ENCODE measurements around the gene SLC4A5.

DNA sequence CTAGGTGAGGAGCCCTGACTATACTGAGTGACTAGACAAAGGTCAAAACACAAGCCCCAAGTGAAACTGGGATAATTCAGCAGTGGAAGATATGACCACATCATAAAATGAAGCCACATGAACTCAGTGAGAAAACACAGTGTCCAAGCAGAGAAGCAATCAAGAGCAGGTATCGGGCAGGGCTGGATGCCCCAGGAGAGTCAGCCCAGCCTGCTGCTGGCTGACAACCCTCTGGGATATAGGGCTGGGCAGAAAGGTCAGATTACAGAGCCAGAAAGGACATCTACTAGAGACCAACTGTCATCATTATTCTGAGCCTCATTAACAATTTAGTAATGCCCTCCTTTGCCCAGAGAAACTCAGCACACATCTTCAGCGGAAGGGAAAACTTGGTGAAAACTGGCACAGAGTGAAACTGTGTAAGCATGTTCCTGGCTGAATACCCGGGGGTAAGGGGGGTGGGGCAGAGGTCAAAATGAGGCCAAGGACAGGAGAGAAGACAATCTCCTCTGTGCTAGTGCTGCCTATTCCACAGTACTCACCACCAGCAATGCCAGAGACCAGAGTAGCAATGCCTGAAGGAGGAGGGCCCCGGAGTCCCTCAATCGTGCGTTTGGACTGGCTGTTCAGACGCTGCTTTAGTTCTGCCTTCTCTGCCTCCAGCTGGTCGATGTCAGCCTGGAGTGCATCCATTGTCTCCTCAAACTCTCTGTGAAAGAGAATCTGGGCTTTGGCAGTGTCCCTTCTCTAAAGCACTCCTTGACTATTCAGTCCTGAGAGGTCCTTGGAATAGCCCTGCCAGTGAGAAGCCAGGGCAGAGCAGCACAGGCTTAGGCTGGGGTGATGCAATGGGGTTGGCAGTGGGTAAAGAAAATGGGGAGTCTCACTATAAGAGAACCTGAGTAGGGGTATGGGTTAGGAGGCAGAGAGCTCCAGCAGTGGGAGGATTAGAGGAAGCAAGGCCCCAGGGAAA, 21.6 kb upstream of the SLC4A5 start:
- TF ChIP-seq, protein P1, sequence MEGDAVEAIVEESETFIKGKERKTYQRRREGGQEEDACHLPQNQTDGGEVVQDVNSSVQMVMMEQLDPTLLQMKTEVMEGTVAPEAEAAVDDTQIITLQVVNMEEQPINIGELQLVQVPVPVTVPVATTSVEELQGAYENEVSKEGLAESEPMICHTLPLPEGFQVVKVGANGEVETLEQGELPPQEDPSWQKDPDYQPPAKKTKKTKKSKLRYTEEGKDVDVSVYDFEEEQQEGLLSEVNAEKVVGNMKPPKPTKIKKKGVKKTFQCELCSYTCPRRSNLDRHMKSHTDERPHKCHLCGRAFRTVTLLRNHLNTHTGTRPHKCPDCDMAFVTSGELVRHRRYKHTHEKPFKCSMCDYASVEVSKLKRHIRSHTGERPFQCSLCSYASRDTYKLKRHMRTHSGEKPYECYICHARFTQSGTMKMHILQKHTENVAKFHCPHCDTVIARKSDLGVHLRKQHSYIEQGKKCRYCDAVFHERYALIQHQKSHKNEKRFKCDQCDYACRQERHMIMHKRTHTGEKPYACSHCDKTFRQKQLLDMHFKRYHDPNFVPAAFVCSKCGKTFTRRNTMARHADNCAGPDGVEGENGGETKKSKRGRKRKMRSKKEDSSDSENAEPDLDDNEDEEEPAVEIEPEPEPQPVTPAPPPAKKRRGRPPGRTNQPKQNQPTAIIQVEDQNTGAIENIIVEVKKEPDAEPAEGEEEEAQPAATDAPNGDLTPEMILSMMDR (IDR thresholded peaks at IDR 0.05): no peak
- TF ChIP-seq POLR2A (IDR thresholded peaks at IDR 0.05): no peak

Data from thyroid gland (tissue), 4 donors.